GM11168 (cell line): ENCODE results near the gene KIF1C.

Experiments used
- in situ Hi-C: fragments of 300-500 bp; cut with MboI; formaldehyde crosslinking; loops from one replicate; pipeline ENCODE4 v1.12.0; 2022; ENCODE audit warnings: low sequenced_read_pairs; ENCODE audit not compliant: unreplicated experiment

The KIF1C gene

DNA sequence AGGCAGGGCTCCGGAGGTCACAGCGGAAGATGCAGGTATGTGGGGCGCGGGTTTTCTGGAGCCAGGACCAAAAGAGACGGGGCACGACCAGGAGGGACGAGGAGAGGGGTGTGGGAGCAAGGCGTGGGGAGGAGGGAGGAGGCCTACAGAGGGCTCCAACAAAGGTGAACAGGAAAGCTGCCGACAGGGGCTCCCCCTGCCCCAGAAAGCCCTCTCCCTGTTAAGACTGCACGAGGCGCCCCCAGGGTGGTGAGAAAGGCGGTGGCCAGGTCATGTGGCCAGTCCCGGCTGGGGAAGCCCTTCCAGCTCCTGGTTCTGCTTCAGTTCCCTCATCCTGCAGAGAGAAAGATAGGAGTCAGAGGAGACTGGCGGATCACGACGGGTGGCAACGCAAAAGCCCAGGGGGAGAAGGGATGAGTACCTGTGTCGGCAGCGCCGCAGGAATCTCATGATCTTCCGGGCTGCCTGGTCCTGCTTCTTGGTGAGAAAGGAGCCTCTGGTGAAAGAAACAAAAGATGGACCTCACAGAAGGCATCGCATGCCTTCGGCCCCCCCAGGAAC is 29.2 kb upstream of the KIF1C start:
- in situ Hi-C loops: no loop called here

DNA sequence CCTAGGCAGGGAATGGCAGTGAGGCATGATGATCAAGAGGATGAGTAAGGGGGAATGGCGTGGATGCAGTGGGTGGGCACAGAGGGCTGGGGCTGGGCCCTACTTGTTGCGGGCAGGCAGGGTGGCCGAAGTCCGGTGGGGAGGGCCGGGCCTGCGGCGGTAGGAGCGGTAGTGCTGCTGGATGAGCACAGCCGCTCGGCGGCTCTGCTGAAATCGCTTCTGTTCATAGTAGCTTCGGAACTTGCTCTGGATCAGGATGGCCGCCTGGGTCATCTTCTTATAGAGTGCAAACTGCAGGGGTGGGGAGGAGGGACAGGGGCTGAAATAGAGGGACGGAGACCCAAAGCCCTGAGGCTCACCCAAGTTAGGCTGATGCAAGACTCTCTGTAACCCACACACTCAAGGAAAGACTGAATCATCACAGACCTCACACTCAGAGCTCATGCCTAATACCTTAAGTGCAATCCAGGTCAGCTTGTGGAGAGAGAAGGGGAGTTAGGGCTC is 28.7 kb upstream of the KIF1C start:
- in situ Hi-C loops: no loop called here

DNA sequence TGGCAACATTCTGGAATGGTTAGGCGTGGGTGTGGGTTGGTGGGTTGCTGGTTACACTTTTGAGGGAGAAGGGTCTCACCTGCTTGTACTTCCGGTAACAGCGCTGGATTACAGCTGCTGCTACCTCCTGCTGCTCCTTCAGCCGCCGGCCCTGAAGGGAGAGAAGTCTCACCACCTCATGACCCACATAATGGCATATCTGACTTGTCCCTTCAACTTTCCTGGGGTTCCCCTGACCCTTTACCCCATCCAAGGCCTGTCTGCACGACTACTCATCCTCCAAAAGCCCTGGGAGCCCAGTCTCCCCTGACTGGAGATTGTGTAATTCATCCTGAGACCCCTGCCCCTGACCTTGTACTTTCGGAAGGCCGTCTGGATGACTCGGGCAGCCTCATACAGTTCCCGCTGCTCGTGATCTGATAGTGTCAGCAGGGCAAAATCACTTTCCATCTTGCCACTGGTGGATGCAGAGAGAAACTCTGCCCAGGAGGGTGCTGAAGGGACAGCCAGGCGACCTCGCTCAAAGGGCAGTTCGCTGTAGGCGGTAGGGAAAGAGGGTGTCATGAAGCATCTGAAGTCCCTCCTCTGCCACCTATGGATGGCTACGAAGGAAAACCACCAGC is 28.1 kb upstream of the KIF1C start:
- in situ Hi-C loops: loop anchor here (10.0 kb wide), 1 partner anchor 95 kb away; no protein-coding TSS in a partner anchor

DNA sequence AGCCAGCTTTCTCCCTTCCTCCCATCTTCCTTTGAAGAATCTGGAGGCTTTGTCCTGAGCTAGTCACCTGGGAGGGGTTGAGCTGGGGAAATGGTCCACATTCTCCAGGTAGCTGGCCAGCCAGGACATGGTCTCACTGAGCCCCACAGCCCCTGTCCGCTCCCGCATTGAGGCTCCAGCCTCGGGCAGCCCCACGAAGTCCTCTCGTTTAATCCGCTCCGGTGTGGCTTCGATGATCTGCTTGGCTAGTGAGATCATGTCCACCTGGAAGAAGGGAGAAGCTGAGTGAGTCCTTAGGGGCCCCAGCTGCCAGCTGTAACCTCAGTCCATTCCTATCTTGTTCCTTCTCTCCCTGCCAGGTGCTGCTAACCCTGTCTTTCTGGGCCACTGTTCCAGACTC is 27.5 kb upstream of the KIF1C start:
- in situ Hi-C loops: loop anchor here (10.0 kb wide), 1 partner anchor 95 kb away; no protein-coding TSS in a partner anchor

DNA sequence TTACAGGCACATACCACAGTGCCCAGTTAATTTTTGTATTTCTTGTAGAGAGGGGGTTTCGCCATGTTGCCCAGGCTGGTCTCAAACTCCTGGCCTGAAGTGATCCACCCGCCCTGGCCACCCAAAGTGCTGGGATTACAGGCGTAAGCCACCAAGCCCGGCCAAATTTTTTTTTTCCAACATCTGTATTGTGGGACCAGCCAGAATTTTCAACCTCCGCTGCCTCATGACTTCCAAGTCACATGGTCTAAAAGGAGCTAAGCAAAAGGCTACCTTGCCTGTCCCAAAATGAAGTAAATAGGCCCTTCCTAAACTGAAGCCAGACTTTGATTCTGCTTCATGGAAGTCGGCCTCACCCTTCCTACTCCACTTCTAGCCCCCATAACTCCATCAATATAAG is 25.9 kb upstream of the KIF1C start:
- in situ Hi-C loops: loop anchor here (10.0 kb wide), 1 partner anchor 93 kb away; no protein-coding TSS in a partner anchor

DNA sequence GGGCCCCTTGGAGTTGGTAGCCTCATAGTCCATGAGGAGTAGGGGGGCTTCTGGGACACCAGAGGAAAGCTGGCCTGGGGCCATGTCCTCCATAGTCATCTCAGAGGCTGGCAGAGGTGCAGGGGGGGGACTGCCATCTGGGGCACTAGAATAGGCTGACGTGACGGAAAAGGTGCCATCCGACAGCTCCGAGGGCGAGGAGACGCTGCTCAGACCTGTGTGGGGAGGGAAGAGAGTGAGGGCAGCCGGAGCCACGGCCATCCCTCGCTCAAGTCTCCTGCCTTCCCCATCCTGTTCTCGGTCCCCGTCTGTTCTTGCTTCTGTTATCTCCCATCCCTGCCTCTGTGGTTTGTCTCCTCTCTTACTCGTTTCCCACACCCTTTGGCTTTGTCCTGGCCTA is 25.4 kb upstream of the KIF1C start:
- in situ Hi-C loops: loop anchor here (10.0 kb wide), 1 partner anchor 92 kb away; no protein-coding TSS in a partner anchor

DNA sequence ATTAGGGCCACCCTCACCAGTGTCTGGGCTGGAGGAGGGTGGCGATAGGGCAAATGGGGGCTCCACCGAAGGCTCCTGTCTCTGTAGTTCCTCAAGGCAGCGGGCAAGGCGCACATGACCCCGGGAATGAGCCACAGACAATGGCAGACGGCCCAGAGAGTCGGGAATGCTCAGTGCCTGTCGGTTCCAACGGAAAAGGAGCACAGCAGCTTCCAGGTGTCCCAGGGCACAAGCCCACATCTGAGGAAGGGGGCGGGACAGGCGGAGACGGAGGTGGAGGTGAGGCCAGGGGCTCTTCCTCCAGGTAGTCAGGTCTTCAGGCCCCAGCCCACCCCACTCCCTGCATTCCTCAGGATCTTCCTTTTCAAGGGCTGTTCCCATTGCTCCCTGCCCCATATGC is 25.0 kb upstream of the KIF1C start:
- in situ Hi-C loops: loop anchor here (10.0 kb wide), 1 partner anchor 92 kb away; no protein-coding TSS in a partner anchor

- in situ Hi-C loops: loop anchor here (10.0 kb wide), 1 partner anchor 91 kb away; no protein-coding TSS in a partner anchor
These were observed 24.3 kb upstream of the KIF1C start for GRCh38 chr17:4973256-4974114.

DNA sequence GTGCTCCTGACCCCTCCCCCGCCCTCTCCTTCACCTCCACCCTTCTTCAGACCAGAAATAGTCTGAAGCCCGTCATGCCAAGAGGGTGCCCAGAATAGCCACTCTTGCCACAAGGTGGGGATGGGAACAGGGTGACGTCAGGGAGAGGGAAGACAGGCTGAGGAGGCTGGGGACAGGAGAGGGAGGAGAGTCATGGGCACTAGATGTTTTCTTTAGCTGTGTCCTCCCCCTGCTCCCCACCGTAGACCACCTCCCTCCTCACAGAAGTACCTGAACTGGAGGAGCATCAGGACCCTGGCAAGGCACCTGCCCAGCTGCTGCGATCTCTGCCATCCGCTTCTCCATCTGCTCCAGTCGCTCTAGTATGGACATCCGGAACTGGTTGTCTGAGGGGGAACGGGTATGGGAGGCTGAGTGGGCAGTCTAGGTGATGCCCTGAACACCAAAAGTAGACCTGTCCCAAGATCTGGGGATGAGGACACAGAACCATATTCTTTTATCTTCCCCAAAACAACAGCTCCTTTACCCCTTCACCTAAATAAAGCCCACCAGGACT is 23.6 kb upstream of the KIF1C start:
- in situ Hi-C loops: loop anchor here (10.0 kb wide), 1 partner anchor 91 kb away; no protein-coding TSS in a partner anchor

GRCh38 chr17:4978726-4979125 is 19.0 kb upstream of the KIF1C start:
- in situ Hi-C loops: loop anchor here (10.0 kb wide), 1 partner anchor 86 kb away; no protein-coding TSS in a partner anchor

DNA sequence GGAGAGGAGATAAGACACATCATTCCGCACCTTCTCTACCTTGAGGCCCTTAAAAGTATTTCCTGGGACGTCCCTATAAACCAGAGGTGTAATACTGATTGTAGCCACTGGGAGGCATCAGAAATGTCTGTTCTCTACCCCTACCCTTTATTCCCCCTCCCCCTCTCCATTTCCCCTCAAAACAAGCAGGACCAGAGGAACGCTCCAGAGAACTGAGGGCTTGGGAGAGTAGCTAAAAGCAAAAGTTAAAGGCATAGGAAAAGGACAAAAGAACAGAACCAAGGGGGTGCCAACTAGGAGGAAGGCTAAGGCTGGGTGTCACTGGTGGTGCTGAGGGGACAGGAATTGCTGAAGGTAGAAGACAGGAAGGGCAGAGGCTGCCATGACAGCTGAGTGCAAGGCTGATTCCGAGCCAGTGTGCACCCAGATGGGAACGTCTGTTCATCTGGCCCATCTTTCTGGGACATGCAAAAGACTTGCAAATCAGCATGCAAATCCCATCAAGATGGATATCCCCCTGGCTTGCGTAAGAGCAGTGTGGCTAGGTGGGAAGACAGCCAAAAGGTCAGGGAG is 17.0 kb upstream of the KIF1C start:
- in situ Hi-C loops: no loop called here

DNA sequence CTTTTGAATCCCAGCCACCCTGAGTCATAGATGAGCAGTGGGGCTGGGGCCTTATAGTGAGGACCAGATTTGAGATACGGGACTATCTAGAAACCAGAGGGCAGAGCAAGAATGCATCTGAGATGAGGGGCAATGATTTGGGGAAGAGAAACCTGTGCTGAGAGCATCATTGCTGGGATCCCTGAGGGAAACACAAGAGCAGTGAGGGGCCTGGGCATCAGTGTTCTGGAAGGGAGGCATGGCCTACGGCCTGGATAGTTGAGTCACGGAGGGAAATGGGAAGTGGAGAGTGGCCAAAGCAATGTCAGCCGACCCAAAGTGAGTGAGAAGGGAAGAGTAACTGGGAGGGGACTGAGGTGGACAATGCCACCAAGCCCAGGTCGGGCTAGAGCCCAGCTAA is 15.4 kb upstream of the KIF1C start:
- in situ Hi-C loops: no loop called here

DNA sequence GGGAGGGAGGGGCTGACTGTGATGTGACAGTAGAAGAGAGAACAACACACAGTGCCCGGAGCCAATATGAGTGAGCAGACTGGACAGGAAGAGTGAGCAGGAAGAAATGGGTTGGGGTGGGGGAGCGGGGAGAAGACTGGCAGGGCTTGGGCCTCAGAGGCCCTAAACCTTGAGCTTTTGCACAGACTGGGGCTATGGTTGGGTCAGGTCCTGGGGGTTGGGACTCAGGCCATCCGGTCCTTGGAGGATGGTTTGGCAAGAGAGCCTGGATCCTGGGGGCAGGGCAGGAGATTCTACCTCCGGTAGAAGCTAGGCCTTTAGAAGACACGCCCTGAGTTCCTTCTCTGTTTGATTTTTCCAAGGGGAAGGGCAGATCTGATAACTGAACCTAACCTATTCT is 11.3 kb upstream of the KIF1C start:
- in situ Hi-C loops: no loop called here

GRCh38 chr17:4986951-4987766 is 10.6 kb upstream of the KIF1C start, which contains the start of gene CAMTA2:
Gene CAMTA2 (minus strand): TSS chr17:4987675. CDS start chr17:4986222, 1,453 bp downstream.
- in situ Hi-C loops: no loop called here

DNA sequence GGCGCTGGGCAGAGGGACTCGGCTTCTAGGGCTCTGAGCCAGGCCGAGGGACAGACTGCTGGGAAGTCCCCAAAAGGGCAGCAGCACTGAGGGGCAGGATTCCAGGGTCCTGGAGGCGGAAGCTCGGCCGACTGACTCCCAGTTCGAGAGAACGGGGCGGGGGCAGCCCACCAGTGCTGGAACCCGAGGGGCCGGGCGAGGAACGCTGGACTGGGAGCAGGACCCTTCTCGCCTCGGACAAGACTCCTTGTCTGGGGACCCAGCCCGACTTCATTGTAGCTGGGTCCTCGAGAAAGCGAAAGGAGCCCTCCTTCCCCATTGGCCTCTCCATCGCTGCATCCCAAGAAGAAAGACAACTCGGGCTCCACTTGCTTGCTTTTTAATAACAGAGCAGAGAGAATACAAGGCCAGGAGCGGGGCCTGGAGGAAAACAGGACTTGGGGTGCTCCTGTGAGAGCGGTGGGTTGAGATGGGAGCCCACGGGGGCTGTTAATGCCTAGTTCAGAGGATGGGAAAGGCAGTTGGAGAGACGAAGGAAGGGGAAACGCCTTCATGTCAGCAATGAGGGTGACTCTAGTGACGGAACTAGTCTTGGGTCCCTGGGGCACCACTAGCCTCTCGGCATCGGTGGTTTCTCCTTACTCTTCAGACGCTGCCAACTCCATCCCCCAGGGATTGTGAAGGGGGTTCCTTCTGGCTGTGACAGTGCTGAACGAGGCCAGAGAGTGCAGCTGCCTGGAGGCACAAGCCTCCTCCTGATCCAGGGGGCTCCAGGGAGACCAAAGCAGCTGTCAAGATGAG is 9.8 kb upstream of the KIF1C start:
- in situ Hi-C loops: no loop called here

DNA sequence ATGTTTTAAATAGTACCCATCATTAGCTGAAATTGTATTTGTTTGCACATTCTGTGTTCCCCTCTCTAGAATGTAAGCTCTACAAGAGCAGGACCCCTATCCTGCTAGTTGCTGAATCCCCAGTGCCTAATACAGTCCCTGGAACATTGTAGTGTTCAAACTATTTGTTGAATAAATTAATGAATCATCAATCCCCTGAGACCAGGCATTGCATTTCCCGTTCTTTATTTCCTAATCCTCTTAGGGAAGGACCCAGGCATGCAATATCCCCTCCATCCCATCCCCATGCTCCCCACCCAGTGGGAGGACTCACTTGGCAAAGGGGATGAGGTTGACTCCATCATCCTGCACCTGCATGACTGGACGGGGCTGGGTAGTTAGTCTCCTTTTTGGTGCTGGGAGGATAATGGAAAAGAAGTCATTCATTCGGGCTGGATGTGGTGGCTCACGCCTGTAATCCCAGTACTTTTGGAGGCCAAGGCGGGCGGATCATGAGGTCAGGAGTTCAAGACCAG is 3.6 kb upstream of the KIF1C start:
- in situ Hi-C loops: no loop called here

GRCh38 chr17:4998027-4998731 is 429 bp downstream of the KIF1C start:
- in situ Hi-C loops: no loop called here
